NCI-H1417 treated with DMSO at 0.1 percent for 48 hours (cell line): ENCODE data around the gene SP7.
"Not testable (repeated sequence)": the region's sequence is repeated elsewhere in the genome, so short reads cannot be mapped to it uniquely, and the experiment has no call there.

Source experiments
- DNase-seq: peaks from one replicate; lab custom pipeline; 2025; lab: John Stamatoyannopoulos, UW

SP7 gene

DNA sequence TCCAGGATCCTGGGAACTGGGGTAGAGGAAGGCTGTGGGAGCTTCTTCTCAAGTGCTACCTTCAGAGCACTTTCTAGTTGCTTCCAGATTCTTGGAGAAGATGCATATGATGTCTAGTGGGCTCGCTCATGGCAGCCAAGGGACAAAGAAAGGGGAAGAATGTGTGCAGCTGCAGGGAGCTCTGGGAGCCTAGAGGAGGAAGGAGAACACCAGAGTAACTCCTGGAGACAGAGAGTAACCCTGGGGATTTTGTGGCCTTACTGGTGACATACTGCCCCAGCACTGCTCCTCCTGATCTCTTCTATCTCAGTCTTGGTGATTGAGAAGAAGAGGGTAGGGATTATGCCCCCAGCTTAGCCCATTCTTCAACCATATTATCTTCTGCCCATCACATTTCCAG is 10.3 kb upstream of the SP7 start:
- no peak for DNase-seq

- DNase-seq: no peak
Measured at GRCh38 chr12:53345486-53346188, 9.5 kb upstream of the SP7 start.

GRCh38 chr12:53344824-53345485 is 8.8 kb upstream of the SP7 start:
- DNase-seq: no peak

DNA sequence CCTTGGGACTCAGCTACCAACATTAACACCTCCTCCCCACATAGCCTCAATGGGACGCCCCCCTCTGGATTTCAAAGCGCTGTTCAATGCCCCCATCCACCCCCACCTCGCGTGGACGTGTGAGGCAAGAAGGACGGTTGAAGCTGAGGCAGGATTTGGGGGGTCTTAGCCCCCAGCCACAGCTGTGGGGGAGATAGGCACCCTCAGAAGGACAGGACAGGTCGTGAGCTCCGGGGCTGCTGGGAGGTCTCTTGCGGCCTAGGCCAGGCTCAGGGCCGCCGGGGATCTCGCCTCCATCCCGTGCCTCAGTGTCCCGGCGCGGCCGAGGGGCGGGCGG is 8.3 kb upstream of the SP7 start:
- DNase-seq: no peak

GRCh38 chr12:53343969-53344368 is 7.8 kb upstream of the SP7 start:
- no peak for DNase-seq

GRCh38 chr12:53343449-53343848 is 7.3 kb upstream of the SP7 start:
- DNase-seq: no peak

DNA sequence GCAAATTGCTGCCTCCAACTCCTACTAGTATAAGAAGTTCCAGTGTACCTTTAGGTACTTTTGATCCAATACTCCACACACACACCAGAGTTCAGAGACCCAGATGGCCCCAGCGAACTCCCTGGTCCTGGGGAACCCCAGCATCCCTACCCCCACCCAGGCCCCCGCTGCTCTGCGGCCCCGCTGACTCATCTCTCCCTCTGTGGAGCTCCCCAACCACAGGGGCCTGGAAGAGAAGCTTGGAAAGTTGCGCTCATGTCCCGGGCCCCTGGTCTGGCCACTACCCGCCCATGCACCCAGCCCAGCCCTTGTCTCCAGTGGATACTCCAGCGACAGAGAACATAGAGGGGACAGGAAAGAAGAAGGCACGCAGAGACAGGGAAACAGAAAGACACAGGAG is 4.2 kb upstream of the SP7 start:
- DNase-seq: no peak

GRCh38 chr12:53338916-53339315 is 2.8 kb upstream of the SP7 start:
- no peak for DNase-seq

GRCh38 chr12:53338017-53338416 is 1.9 kb upstream of the SP7 start:
- DNase-seq: no peak

GRCh38 chr12:53334822-53335221 is 1.3 kb downstream of the SP7 start:
- no peak for DNase-seq

DNA sequence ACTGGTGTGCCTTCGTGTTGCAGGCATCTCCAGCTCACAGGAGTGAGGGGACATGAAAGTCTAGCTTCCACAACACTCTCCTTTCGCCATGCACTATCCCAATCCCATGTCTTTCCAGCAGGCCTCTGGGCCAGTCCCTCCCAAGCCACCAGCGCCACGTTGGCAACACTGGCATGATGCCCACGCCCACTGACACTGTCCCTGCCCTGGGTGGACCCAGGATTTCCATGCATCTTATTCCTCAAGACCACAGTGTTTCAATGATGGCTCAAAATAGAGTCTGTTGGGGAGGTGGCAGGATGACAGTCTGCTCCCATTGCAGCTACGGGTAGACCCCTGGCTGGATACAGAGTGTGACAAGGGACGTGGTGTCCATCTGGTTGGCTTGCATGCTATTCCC is 2.3 kb downstream of the SP7 start:
- no peak for DNase-seq

DNA sequence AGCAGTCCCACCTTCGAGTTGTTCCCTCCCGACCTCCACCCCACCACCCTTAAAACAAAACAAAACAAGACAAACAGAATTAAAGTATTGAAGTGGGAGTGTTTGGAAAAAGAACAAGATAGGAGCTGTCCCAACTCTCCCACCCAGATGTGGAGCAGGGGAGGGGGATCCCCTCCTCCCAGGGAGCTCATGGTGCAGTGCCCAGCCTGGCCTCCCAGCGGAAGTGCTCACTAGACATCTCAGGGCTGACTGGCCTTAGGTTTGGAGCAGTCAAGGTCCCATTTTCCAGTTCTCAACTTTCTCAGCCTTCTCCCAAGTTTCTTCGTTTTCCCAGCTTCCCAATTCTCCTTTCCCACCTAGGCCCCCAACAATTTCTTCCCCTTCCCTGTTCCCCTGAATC is 2.9 kb downstream of the SP7 start:
- DNase-seq: no peak

DNA sequence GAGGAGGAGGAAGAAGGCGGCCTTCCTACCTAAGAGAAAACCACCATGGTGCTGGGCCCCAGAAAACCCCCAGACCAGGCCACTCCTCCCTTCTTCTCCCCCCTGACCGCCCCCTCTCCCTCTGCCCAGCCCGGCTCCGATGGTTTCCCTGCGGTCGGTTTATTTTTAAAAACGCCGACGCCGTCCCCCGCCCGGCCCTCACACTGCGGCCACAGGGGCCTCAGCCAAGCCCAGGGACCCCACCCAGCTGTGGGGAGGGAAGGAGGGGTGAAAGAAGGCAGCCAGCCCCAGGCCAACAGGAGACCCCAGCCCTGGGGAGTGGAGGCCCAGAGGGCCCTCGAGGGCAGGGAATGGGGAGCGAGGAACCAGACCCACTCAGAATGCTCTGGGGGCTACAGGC is 3.4 kb downstream of the SP7 start:
- no peak for DNase-seq

GRCh38 chr12:53332339-53332738 is 3.8 kb downstream of the SP7 start:
- not testable (repeated sequence) for DNase-seq

DNA sequence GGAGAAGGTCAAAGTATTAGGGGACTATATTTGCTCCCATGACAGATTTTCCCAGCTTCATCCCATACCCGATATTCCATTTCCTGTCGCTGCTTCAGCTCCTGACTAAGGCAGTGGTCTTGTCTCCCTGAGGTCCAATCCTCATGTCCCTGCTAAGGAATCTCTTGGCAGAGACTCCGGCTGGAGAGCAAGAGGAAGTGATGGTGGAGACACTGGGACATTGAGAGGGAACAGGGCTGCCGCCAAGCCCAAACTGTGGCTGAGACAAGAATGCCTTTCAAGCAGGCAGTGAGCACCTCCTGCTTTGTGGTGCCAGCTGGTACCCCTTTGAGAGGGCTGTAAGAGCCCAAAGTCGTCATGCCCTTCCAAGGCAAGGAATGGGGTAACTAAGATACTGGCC is 5.5 kb downstream of the SP7 start:
- no peak for DNase-seq

- DNase-seq: no peak
Measured at GRCh38 chr12:53328043-53328435, 8.1 kb downstream of the SP7 start.

GRCh38 chr12:53327435-53328042 is 8.6 kb downstream of the SP7 start:
- DNase-seq: no peak

- DNase-seq: no peak
Measured at GRCh38 chr12:53326460-53327185, 9.5 kb downstream of the SP7 start.

DNA sequence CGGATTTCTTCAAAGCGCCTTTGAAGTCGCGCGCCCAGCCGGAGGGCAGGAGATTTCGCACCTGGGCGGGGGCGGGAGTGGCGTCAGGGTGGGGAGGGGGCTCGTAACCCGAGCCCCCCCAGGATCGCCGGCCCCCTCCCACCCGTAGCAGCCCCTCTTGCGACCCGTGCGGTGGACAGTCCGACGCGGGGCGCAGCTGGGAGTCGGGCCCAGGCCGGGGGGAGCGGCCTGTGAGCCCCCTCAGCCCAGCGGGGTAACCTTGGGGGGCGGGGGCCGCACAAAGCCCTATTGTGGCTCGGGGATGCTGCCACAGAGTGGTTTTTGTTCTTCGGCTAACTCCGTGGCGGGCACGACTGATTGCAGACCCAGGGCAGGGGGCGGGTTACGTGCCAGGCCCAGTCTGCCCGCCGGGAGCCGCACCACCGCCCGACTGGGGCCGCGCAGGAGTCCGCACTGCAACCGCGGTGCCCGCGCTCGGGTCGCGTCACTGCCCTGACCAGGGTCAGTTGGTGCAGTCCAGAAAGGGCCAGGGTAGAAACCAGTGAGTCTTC is 10.6 kb downstream of the SP7 start:
- DNase-seq: no peak

- DNase-seq: peak; percentile 59
Measured at GRCh38 chr12:53324779-53325510, 11.2 kb downstream of the SP7 start.

DNA sequence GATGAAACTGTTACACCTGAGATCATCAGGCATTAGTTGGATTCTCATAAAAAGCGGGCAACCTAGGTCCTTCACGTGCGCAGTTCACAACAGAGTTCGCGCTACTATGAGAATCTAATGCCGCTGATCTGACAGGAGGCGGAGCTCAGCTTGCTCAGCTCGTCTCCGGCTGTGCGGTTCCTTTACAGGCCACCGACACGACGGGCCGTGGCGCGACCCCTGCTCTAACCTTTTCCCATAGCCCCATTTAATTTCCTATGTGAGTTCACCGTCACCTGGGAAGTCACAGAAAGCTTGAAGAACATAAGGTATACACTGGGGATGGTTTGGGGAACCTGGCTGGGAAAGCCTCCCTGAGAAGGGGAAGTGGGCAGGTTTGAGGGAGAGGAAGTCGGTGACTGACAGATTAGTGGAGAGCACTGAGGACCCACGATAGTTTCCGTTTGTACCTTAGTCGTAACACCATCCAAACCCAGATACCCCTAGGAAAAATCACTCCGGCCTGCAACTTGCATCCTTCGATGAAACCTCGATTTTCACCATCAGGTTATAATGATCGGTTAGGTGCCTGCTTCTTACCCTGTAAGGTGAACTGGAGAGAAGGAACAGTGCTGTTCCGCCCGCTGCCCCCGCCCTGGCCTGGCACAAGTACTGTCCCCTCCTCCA is 11.9 kb downstream of the SP7 start:
- no peak for DNase-seq
